HEK293T (cell line): Measurements from ENCODE around the gene CORO2B.

Experiments
- SP1 ChIP-seq: fragments of 450-650 bp; IDR thresholded peaks from 2 replicates; pipeline ENCODE4 v1.6.1; 2017
- TARDBP ChIP-seq: fragments of 450-650 bp; IDR thresholded peaks from 2 replicates; pipeline ENCODE4 v1.6.1; 2016

DNA sequence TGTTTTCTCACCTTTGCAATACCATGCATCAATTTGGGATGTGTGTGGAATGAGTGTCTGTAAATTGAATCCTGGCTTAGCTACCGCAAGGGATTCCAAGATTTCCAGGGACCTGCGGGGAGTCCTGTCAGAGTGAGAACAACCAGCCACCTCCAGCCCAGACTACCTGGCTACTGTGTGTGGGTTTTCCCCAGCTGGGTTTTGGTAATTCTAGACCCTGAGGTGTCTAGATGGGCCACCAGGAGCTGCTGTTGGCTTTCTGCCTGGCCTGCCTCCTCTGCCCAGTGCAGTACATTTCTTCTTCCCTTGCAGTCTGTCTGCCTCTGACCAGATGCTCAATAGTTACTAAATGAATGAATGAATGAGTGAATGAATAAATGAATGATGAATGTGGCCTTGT is 32.5 kb upstream of the CORO2B start:
- no peak for TF ChIP-seq SP1
- TF ChIP-seq TARDBP: no peak
